Effector memory CD4-positive, alpha-beta T cell (primary cell): ENCODE results near the gene MEIOSIN.

Experiments
- DNase-seq, 3 donors: peaks; one replicate each; pipeline ENCODE4 v3.0.0-alpha.2; 2020
- H3K27ac ChIP-seq: 2 replicates; pipeline ENCODE4 v1.7.0; 2013; ENCODE audit warnings: mild to moderate bottlenecking, low read length, moderate library complexity; ENCODE audit not compliant: insufficient read depth, poor library complexity, severe bottlenecking
- H3K27me3 ChIP-seq: replicated peaks from 2 replicates; pipeline ENCODE4 v1.7.0; 2013; ENCODE audit warnings: mild to moderate bottlenecking, low read length; ENCODE audit not compliant: insufficient read depth, control insufficient read depth, poor library complexity, severe bottlenecking
- H3K36me3 ChIP-seq: 2 replicates; pipeline ENCODE4 v1.7.0; 2013; ENCODE audit warnings: mild to moderate bottlenecking, low read length, moderate library complexity; ENCODE audit not compliant: control insufficient read depth, insufficient read depth
- H3K4me1 ChIP-seq: 2 replicates; pipeline ENCODE4 v1.7.0; 2013; ENCODE audit warnings: low read length, mild to moderate bottlenecking; ENCODE audit not compliant: control insufficient read depth, insufficient read depth, poor library complexity, severe bottlenecking
- H3K4me3 ChIP-seq: 2 replicates; pipeline ENCODE4 v1.7.0; 2013; ENCODE audit warnings: low read length, low read depth, mild to moderate bottlenecking; ENCODE audit not compliant: insufficient read depth, poor library complexity, severe bottlenecking
- H3K9me3 ChIP-seq: 2 replicates; pipeline ENCODE4 v1.7.0; 2013; ENCODE audit warnings: mild to moderate bottlenecking, low read length, moderate library complexity; ENCODE audit not compliant: control insufficient read depth

The MEIOSIN gene

DNA sequence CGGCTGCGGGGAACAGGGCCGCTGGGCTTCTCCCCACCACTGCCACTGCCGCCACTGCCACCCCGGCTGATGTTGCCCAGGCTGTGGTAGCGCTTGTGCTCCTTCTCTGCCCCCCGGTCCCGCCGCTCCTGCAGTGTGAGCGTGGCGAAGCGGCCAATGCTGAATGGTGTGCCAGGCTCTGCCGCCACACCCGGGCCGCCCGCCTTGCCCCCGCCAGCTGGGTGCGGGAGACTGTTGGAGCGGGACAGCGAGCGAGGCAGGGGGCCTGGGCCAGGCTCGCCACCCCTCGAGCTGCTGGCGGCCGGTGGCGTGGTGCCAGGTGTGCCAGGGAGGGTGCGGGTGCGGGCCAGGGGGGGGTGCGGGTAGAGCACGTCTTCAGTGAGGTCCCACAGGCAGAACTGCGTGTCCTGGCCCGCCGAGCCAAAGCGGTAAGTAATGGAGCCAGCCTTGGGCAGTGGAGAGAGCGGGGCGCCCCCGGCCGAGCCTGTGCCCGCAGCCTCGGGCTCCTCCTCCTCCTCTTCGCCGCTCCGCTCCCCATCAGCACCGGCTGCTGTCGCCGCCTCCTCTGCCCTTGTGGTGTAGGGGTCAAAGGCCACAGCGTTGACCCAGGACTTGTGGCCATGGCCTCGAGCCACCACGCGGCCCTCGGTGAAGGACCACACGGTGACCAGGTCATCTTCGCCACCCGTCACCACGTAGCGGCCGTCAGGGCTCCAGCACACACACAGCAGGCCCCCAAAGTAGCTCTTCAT is 52.7 kb downstream of the MEIOSIN start:
- Histone ChIP-seq H3K4me3 (no peak overlapping the region), H3K4me1 (peaks cover 5% of the 10 kb centered on the region), H3K36me3 (peaks cover 19% of the 10 kb centered on the region), H3K9me3 (no peaks in the 10 kb centered on the region), H3K27me3 (no peaks in the 10 kb centered on the region), H3K27ac (no peak overlapping the region)
- DNase-seq, result no peak

DNA sequence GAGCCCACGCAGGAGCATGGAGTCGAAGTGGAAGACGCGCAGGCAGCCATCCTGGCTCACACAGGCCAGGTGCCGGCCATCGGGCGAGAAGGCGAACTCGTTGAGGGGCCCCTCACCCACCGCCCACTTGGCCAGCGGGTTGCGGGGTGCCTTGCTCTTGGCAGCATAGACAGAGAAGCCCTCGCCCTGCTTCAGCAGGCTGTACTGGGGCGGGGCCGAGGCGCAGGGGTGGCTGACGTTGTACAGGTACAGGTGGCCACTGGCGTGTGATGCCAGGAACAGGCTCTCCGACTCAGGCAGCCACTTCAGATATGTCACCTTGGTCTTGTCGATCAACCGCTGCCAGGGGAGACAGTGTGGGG is 53.3 kb downstream of the MEIOSIN start:
- Histone ChIP-seq H3K27me3 (no peaks in the 10 kb centered on the region), H3K9me3 (no peaks in the 10 kb centered on the region), H3K36me3 (peaks cover 19% of the 10 kb centered on the region), H3K4me3 (no peak overlapping the region), H3K4me1 (peaks cover 11% of the 10 kb centered on the region), H3K27ac (no peak overlapping the region)
- no peak for DNase-seq

DNA sequence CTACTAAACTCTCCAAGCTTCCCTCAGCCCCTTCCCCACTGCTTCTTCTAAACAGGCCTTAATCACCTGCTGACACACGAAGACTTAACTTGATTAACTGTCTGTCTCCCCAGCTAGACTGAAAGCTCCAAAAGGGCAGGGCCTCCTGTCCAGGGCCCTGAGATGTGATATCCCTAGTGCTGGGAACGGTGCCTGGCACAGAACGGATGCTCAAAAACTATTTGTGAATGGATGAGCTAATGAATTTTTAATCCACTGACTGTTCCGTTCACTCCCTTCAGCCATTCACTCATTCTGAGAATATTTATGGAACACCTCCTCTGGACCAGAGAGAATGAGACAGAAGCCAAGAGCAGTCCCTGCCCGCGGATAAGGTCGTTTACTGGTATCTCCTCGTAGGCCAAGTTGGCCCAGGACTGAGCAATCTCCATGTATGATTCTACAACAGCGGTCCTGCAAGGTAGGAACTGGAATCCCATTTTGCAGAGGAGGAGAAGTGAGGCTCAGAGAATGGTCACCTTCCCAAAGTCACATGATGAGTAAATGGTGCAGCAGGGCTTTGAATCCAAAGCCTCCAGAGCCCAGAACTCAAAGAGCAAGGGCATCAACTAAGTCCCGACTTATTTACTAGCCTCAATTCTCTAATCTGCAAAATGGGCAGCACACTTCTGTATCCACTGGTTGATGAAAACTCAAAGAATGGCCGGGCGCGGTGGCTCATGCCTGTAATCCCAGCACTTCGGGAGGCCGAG is 56.0 kb downstream of the MEIOSIN start:
- peaks cover 19% of the 10 kb centered on the region for H3K36me3 ChIP-seq

DNA sequence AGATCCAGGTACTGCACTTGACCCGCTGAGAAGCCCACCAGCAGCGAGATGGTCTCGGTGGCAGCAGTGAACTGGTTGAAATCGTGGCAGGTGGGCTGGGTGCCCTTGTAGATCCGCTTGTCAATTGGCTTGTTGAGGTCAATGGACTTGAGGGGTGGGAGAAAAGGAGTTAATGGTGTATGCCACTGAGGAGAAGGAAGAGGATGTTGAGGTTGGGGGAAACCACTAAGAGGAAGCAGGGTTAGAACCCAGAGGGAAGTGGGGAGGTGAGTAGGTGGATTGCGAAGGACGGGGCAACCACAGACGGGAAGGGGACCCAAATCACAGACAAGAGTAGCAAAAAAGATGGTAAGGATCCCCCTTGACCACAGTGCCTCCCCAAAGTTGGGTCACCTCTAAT is 57.7 kb downstream of the MEIOSIN start:
- peaks cover 5% of the 10 kb centered on the region for H3K27me3 ChIP-seq
- peaks cover 19% of the 10 kb centered on the region for H3K36me3 ChIP-seq
- H3K9me3 ChIP-seq, result no peaks in the 10 kb centered on the region
- no peak overlapping the region for H3K4me3 ChIP-seq
- peaks cover 28% of the 10 kb centered on the region for H3K4me1 ChIP-seq
- H3K27ac ChIP-seq, result no peak overlapping the region
- DNase-seq, result peak; percentile 21 to 34 (median 28)

More for the DNA sequence above, 56.0 kb downstream of the MEIOSIN start:
- no peaks in the 10 kb centered on the region for H3K9me3 ChIP-seq
- H3K27ac ChIP-seq, result no peak overlapping the region
- peaks cover 28% of the 10 kb centered on the region for H3K4me1 ChIP-seq
- no peak for DNase-seq
- H3K4me3 ChIP-seq, result no peak overlapping the region
- H3K27me3 ChIP-seq, result no peaks in the 10 kb centered on the region

DNA sequence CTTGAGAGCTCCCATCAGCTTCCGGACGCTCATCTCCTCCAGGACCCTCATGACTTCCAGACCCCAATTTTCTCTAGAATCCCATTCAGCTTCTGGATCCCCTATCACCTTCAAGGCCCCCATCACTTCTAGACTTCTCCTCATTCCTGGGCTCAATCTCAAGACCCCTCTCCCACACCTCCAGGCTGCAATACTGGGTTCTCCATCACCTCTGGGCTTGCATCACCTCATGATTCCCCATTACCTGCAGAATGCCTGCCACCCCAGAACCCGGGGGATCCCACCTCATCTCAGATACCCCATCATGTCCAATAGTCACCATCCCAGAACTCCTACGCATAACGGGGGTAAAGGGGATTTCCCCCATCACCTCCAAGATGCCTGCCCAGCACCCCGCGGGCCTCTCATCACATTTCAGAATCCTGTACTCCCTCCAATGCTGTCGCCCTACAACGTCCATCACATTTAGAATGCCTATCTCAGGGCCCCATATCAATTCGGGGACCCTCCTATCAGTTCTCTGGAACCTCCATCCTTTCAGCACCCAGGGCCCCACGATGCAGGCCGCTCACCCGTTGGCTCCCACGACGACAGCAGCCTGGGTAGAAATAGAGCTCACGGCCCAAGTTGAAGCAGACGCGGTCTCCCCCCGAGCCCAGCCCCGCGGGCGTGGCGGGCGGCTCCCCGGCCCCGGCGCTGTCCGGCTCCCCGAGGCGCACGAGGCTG is 58.7 kb downstream of the MEIOSIN start:
- Histone ChIP-seq H3K4me1 (peaks cover 28% of the 10 kb centered on the region), H3K9me3 (no peaks in the 10 kb centered on the region), H3K36me3 (peaks cover 11% of the 10 kb centered on the region), H3K27me3 (peaks cover 5% of the 10 kb centered on the region), H3K4me3 (peak overlapping the region; percentile 49), H3K27ac (no peak overlapping the region)
- no peak for DNase-seq

DNA sequence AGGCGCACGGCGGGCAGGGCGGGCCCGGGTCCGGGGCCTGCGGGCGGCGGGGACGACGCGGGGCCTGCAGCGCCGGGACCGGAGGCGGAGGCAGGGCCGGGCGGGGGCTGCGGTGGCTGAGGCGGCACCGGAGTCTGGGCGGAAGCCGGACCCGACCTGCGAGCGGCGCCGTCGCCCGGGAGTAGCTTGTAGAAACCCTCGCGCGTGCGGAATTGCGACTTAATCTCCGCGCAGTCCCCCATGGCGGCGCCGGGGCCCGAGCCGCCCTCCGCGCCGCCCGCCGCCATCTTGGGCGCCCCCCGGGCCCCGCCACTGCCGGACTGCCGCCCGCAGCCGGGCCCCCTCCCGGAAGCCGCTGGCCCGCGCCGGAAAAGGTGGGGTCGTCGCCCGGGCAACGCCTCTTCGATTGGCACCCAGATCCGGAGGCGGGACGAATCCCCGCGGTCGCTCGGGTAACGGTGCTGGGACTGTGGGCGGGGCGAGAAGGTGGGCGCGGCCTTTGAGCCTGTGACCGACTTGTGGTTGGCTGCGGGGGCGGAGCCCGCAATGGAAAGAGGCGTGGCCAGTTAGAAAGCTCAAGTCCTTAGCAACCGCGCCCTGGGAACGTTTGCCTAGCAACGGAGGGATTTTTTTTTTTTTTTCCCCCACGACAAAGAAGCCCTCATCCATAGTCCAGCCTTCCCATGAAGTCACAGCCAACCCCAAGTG is 59.4 kb downstream of the MEIOSIN start, which contains the start of gene DMWD:
Gene DMWD, minus strand, starts transcription at position 376 of the 708 bp plus-strand sequence. Its CDS starts 89 bp downstream, at position 287.
- Histone ChIP-seq H3K27me3 (peaks cover 5% of the 10 kb centered on the region), H3K9me3 (no peaks in the 10 kb centered on the region), H3K4me3 (peak within 1 kb of the TSS; percentile 49), H3K4me1 (peaks cover 28% of the 10 kb centered on the region), H3K36me3 (peaks cover 9% of the 10 kb centered on the region), H3K27ac (no peak within 1 kb of the TSS)
- peak; percentile 97 to 99 (median 98) for DNase-seq

DNA sequence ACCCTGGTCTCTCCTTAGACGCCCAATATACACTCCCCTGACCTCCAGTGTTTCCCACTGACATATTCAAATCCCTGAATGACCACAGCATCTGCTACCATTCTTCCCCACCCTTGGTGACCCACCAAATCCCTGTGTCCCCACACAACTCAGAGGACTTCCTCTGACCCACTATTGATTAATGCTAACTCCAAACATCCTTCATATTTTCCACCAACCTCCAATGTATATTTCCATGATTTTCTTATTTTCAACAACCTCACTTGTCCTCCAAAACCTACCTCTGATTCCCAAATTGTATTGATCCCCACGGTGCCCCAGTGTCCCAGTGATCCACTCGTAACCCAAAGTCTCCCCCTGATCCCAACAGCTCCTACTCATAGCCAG is 59.9 kb downstream of the MEIOSIN start:
- H3K9me3 ChIP-seq, result no peaks in the 10 kb centered on the region
- peaks cover 5% of the 10 kb centered on the region for H3K27me3 ChIP-seq
- no peak for DNase-seq
- H3K36me3 ChIP-seq, result peaks cover 9% of the 10 kb centered on the region
- H3K27ac ChIP-seq, result no peak overlapping the region
- peaks cover 28% of the 10 kb centered on the region for H3K4me1 ChIP-seq
- H3K4me3 ChIP-seq, result peak overlapping the region; percentile 49

DNA sequence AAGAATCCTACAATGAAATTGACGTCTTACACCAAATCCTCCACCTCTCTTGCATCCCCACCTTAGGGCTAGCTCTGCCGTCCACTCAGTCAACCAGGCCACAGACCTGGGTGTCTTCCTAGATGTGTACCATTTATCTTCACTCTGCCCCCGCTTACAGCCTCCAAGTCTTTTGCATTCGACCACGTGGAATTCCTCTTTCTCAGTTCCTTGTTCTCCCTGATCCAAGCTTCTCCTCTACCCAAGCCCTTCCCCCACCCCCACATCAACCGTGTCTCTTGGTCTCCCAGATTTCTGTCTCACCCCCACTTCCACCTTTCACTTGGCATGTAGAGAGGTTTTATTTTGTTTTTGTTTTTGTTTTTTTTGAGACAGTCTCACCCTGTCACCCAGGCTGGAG is 60.6 kb downstream of the MEIOSIN start:
- H3K4me1 ChIP-seq, result peaks cover 28% of the 10 kb centered on the region
- H3K36me3 ChIP-seq, result peaks cover 5% of the 10 kb centered on the region
- H3K9me3 ChIP-seq, result no peaks in the 10 kb centered on the region
- peaks cover 5% of the 10 kb centered on the region for H3K27me3 ChIP-seq
- DNase-seq, result no peak
- H3K27ac ChIP-seq, result no peak overlapping the region
- H3K4me3 ChIP-seq, result no peak overlapping the region

DNA sequence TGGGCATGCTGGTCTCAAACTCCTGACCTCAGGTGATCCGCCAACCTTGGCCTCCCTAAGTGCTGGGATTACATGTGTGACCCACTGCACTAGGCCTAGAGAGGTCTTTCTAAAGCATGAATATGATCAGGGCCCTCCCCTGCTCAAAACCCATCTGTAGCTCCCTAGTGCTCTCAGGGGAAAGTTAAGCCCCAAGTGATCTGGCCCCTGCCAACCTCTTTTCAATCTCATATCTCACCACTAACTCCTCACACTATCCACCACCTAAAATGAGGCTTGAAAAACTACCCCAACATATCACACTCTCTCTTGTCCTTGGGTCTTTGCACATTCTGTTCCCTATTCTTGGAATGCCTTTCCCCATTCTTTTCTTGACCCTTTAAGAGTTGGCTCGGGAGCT is 61.4 kb downstream of the MEIOSIN start:
- no peaks in the 10 kb centered on the region for H3K36me3 ChIP-seq
- no peaks in the 10 kb centered on the region for H3K9me3 ChIP-seq
- H3K4me3 ChIP-seq, result no peak overlapping the region
- H3K27ac ChIP-seq, result no peak overlapping the region
- peaks cover 28% of the 10 kb centered on the region for H3K4me1 ChIP-seq
- no peak for DNase-seq
- H3K27me3 ChIP-seq, result peaks cover 9% of the 10 kb centered on the region
